Aorta (tissue), 5 donors: Measurements from ENCODE around the gene LPCAT1. TPM values are rescaled to one million over a fixed set of nuclear protein-coding genes. Genes with fewer than 3 reads are reported as not detected.

Experiments used
- ATAC-seq: fragments of 200-7000 bp; cut with Tn5 transposase; one replicate; pipeline ENCODE4 v1.9.1; 2022; ENCODE audit warnings: moderate library complexity; ENCODE audit not compliant: low FRiP score
- DNase-seq, 2 donors: peaks; one replicate each; pipeline ENCODE4 v3.0.0-alpha.2; 2020
- H3K27ac ChIP-seq, 2 donors: one replicate each; pipeline ENCODE4 v1.5.1; 2013; ENCODE audit warnings: low read length in 2 of 2, mild to moderate bottlenecking in 2 of 2, moderate library complexity in 2 of 2, control low read depth in 1 of 2, inconsistent platforms in 1 of 2, low read depth in 1 of 2
- H3K27me3 ChIP-seq, 2 donors: one replicate each; pipeline ENCODE4 v1.6.1; 2013; ENCODE audit warnings: control low read depth in 1 of 2, low read length in 1 of 2, mild to moderate bottlenecking in 1 of 2, moderate library complexity in 1 of 2; ENCODE audit not compliant: insufficient read depth in 2 of 2, control insufficient read depth in 1 of 2
- H3K36me3 ChIP-seq, 2 donors: one replicate each; pipeline ENCODE4 v1.6.1; 2013; ENCODE audit warnings: control low read depth in 1 of 2, low read length in 1 of 2, mild to moderate bottlenecking in 1 of 2; ENCODE audit not compliant: insufficient read depth in 2 of 2, control insufficient read depth in 1 of 2
- H3K4me1 ChIP-seq, 2 donors: one replicate each; pipeline ENCODE4 v1.6.1; 2013; ENCODE audit warnings: low read length in 2 of 2, control low read depth in 1 of 2, mild to moderate bottlenecking in 1 of 2, moderate library complexity in 1 of 2; ENCODE audit not compliant: insufficient read depth in 2 of 2, control insufficient read depth in 1 of 2
- H3K4me3 ChIP-seq, 2 donors: one replicate each; pipeline ENCODE4 v1.5.1; 2013; ENCODE audit warnings: low read length in 2 of 2, control low read depth in 1 of 2, mild to moderate bottlenecking in 1 of 2
- H3K9me3 ChIP-seq: one replicate; pipeline ENCODE4 v1.6.1; 2013; ENCODE audit warnings: mild to moderate bottlenecking, low read length; ENCODE audit not compliant: control insufficient read depth
- WGBS, 2 donors: extraction: QIAGEN DNeasy Blood & Tissue Kit; methylation state at CpG; one replicate each; pipeline ENCODE4 v1.1.7; 2013; 5-methylcytosine and 5-hydroxymethylcytosine counted together
- intact Hi-C, 2 donors: fragments of 100-400 bp; cut with DNase I; formaldehyde crosslinking; loops; one replicate each; pipeline versions ENCODE4 v1.14.2 to v1.15.0; 2022
- polyA plus RNA-seq, 2 donors: library from polyadenylated mRNA; stranded (reverse); fragments of 200-250 nt; gene quantifications; one replicate each; pipeline ENCODE4 v1.2.3, GENCODE V29; 2013
- total RNA-seq, 2 donors: library from RNA; stranded (reverse); fragmentation: NEBNext Ultra II Directional; extraction: Animal tissue kit (Norgen Biotek cat#: 25700); gene quantifications; one replicate each; pipeline ENCODE4 v1.2.1, GENCODE V29; 2021
- donor health status: healthy with polysubstance abuse.
- donor health status: Bipolar disorder and iron deficiency.
- donor health status: DM: no; HTN: no; CAD: no.
- donor health status: DM: no; HTN: no; CAD: no.
- donor health status: DM: yes; HTN: yes; CAD: no.

Gene LPCAT1
- total and polyA plus RNA-seq, 4 donors, result 6.4 to 68.7 (median 36.4) TPM

GRCh38 chr5:1555808-1556731 lies 32.3 kb upstream of the LPCAT1 start:
- intact Hi-C loops, result no loop called here
- ATAC-seq (no peak), DNase-seq (peak in 1 of 2 donors; percentile 60)
- Histone ChIP-seq H3K4me3 (no peak overlapping the region), H3K27ac (no peak overlapping the region), H3K27me3 (no peaks in the 10 kb centered on the region), H3K4me1 (no peaks in the 10 kb centered on the region), H3K36me3 (no peaks in the 10 kb centered on the region), H3K9me3 (no peaks in the 10 kb centered on the region)
- WGBS, 2 donors, result 91% methylated on average over 22 to 26 of the region's 26 CpGs

GRCh38 chr5:1555011-1555807 lies 31.4 kb upstream of the LPCAT1 start:
- Histone ChIP-seq H3K36me3 (no peaks in the 10 kb centered on the region), H3K27me3 (no peaks in the 10 kb centered on the region), H3K4me1 (no peaks in the 10 kb centered on the region), H3K9me3 (no peaks in the 10 kb centered on the region), H3K27ac (no peak overlapping the region), H3K4me3 (no peak overlapping the region)
- intact Hi-C loops, result no loop called here
- 87% methylated on average over 28 of the region's 28 CpGs for WGBS, 2 donors
- ATAC-seq (no peak), DNase-seq (peak in 1 of 2 donors; percentile 74)

- intact Hi-C loops, result no loop called here
- Histone ChIP-seq H3K27me3 (no peaks in the 10 kb centered on the region), H3K36me3 (no peaks in the 10 kb centered on the region), H3K4me3 (no peak overlapping the region), H3K9me3 (no peaks in the 10 kb centered on the region), H3K27ac (no peak overlapping the region), H3K4me1 (no peaks in the 10 kb centered on the region)
- DNase-seq (peak in 1 of 2 donors; percentile 49), ATAC-seq (no peak)
- WGBS, 2 donors, result 92 to 99% methylated on average over 11 of the region's 11 CpGs
Measured at GRCh38 chr5:1554410-1554967, 30.7 kb upstream of the LPCAT1 start.

- 91 to 93% methylated on average over 21 of the region's 21 CpGs for WGBS, 2 donors
- peak in 1 of 2 donors; percentile 68 for DNase-seq
- Histone ChIP-seq H3K9me3 (no peaks in the 10 kb centered on the region), H3K4me3 (no peak overlapping the region), H3K27me3 (no peaks in the 10 kb centered on the region), H3K4me1 (no peaks in the 10 kb centered on the region), H3K36me3 (no peaks in the 10 kb centered on the region), H3K27ac (no peak overlapping the region)
- intact Hi-C loops, result no loop called here
- no peak for ATAC-seq
Measured at GRCh38 chr5:1553539-1554409, 30.0 kb upstream of the LPCAT1 start.

- DNase-seq (peak; percentile 74 to 83), ATAC-seq (peak; percentile 44)
- no peaks in the 10 kb centered on the region for H3K27me3 ChIP-seq
- H3K4me1 ChIP-seq, result no peaks in the 10 kb centered on the region
- intact Hi-C loops, result no loop called here
- H3K9me3 ChIP-seq, result no peaks in the 10 kb centered on the region
- no peaks in the 10 kb centered on the region for H3K36me3 ChIP-seq
- 16 to 24% methylated on average over 33 of the region's 33 CpGs for WGBS, 2 donors
- no peak overlapping the region for H3K27ac ChIP-seq
- H3K4me3 ChIP-seq, result no peak overlapping the region
Measured at GRCh38 chr5:1552521-1553255, 28.9 kb upstream of the LPCAT1 start.

GRCh38 chr5:1551426-1552301 lies 27.9 kb upstream of the LPCAT1 start:
- H3K36me3 ChIP-seq, result no peaks in the 10 kb centered on the region
- no peaks in the 10 kb centered on the region for H3K9me3 ChIP-seq
- 93 to 94% methylated on average over 32 of the region's 32 CpGs for WGBS, 2 donors
- no peak overlapping the region for H3K4me3 ChIP-seq
- peak in 1 of 2 donors; percentile 63 for DNase-seq
- H3K4me1 ChIP-seq, result no peaks in the 10 kb centered on the region
- H3K27me3 ChIP-seq, result no peaks in the 10 kb centered on the region
- H3K27ac ChIP-seq, result no peak overlapping the region
- ATAC-seq, result no peak
- intact Hi-C loops, result no loop called here

- intact Hi-C loops, result no loop called here
- Histone ChIP-seq H3K27ac (no peak overlapping the region), H3K27me3 (no peaks in the 10 kb centered on the region), H3K4me1 (no peaks in the 10 kb centered on the region), H3K36me3 (no peaks in the 10 kb centered on the region), H3K9me3 (no peaks in the 10 kb centered on the region), H3K4me3 (no peak overlapping the region)
- no peak for ATAC-seq
- WGBS, 2 donors, result 93 to 95% methylated on average over 17 of the region's 17 CpGs
- peak in 1 of 2 donors; percentile 54 for DNase-seq
Measured at GRCh38 chr5:1550287-1551076, 26.7 kb upstream of the LPCAT1 start.
